Endothelial cell (in vitro differentiated cells): ENCODE measurements around the gene NLRP5. TPM values are rescaled to one million over a fixed set of nuclear protein-coding genes. Genes with fewer than 3 reads are reported as not detected.
A peak's percentile ranks its signal among the peaks of the same experiment; 100 is the strongest.

Source experiments
- DNase-seq: peaks from one replicate; pipeline ENCODE4 v3.0.0; 2021; ENCODE audit warnings: low spot score
- H3K27ac Mint-ChIP-seq: one replicate; pipeline ENCODE4 v1.8.0; 2021; ENCODE audit warnings: mixed read lengths, inconsistent platforms; ENCODE audit not compliant: unreplicated experiment
- H3K27me3 Mint-ChIP-seq: one replicate; pipeline ENCODE4 v1.8.0; 2021; ENCODE audit warnings: mild to moderate bottlenecking, moderate library complexity, mixed read lengths, inconsistent platforms; ENCODE audit not compliant: unreplicated experiment
- H3K36me3 Mint-ChIP-seq: one replicate; pipeline ENCODE4 v1.8.0; 2021; ENCODE audit warnings: mild to moderate bottlenecking, low read depth, mixed read lengths, inconsistent platforms; ENCODE audit not compliant: unreplicated experiment
- H3K4me1 Mint-ChIP-seq: one replicate; pipeline ENCODE4 v1.8.0; 2021; ENCODE audit warnings: mild to moderate bottlenecking, mixed read lengths, inconsistent platforms; ENCODE audit not compliant: unreplicated experiment
- H3K4me3 Mint-ChIP-seq: one replicate; pipeline ENCODE4 v1.8.0; 2021; ENCODE audit warnings: mild to moderate bottlenecking, mixed read lengths, inconsistent platforms; ENCODE audit not compliant: unreplicated experiment
- H3K9me3 Mint-ChIP-seq: one replicate; pipeline ENCODE4 v1.8.0; 2021; ENCODE audit warnings: mixed read lengths, inconsistent platforms; ENCODE audit not compliant: unreplicated experiment
- total RNA-seq: library from RNA; stranded (reverse); fragmentation: NEBNext Ultra II Directional; extraction: Animal tissue kit (Norgen Biotek cat#: 25700); gene quantifications from one replicate; pipeline ENCODE4 v1.2.1, GENCODE V29; 2021; ENCODE audit not compliant: unreplicated experiment
- TF ChIP-seq, protein P1 (sequence below): fragments of 200-600 bp; sonication (generic); IDR thresholded peaks from one replicate; pipeline ENCODE4 v1.5.0; 2021; ENCODE audit warnings: antibody characterized with exemption; ENCODE audit not compliant: unreplicated experiment

The NLRP5 gene
- total RNA-seq, 1 donor from 2014 or later, result not detected

DNA sequence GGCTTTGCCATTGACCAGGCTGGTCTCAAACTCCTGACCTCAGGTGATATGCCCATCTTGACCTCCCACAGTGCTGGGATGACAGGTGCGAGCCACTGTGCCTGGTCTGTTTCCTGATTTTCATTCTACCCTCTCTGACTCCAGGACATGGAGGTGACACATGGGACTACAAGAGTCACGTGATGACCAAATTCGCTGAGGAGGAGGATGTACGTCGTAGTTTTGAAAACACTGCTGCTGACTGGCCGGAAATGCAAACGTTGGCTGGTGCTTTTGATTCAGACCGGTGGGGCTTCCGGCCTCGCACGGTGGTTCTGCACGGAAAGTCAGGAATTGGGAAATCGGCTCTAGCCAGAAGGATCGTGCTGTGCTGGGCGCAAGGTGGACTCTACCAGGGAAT, 40.2 kb downstream of the NLRP5 start:
- TF ChIP-seq, protein P1, sequence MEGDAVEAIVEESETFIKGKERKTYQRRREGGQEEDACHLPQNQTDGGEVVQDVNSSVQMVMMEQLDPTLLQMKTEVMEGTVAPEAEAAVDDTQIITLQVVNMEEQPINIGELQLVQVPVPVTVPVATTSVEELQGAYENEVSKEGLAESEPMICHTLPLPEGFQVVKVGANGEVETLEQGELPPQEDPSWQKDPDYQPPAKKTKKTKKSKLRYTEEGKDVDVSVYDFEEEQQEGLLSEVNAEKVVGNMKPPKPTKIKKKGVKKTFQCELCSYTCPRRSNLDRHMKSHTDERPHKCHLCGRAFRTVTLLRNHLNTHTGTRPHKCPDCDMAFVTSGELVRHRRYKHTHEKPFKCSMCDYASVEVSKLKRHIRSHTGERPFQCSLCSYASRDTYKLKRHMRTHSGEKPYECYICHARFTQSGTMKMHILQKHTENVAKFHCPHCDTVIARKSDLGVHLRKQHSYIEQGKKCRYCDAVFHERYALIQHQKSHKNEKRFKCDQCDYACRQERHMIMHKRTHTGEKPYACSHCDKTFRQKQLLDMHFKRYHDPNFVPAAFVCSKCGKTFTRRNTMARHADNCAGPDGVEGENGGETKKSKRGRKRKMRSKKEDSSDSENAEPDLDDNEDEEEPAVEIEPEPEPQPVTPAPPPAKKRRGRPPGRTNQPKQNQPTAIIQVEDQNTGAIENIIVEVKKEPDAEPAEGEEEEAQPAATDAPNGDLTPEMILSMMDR, result no peak
- Mint-ChIP-seq H3K36me3 (peaks cover 16% of the 10 kb centered on the region), H3K9me3 (peaks cover 34% of the 10 kb centered on the region), H3K27ac (no peak overlapping the region), H3K4me3 (no peak overlapping the region), H3K4me1 (no peaks in the 10 kb centered on the region), H3K27me3 (peaks cover 2% of the 10 kb centered on the region)
- no peak for DNase-seq

DNA sequence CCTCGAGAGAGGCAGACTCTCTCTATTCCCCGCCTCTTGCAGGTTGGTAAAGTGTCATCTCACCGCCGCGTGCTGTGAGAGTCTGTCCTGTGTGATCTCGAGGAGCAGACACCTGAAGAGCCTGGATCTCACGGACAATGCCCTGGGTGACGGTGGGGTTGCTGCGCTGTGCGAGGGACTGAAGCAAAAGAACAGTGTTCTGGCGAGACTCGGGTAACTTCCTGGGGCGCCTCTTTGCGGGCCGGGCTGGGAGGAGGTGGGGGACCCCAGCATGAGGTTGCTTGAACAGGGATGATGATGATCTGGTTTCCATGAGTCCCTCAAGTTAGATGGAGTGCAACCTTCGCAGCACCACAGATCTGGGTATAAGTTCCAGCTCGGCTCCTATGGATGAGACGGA, 67.0 kb downstream of the NLRP5 start:
- peaks cover 17% of the 10 kb centered on the region for H3K36me3 Mint-ChIP-seq
- no peaks in the 10 kb centered on the region for H3K4me1 Mint-ChIP-seq
- TF ChIP-seq, protein P1, result no peak
- H3K27ac Mint-ChIP-seq, result no peak overlapping the region
- H3K27me3 Mint-ChIP-seq, result peaks cover 6% of the 10 kb centered on the region
- no peak for DNase-seq
- H3K9me3 Mint-ChIP-seq, result peaks cover 23% of the 10 kb centered on the region
- H3K4me3 Mint-ChIP-seq, result peak overlapping the region; percentile 56

DNA sequence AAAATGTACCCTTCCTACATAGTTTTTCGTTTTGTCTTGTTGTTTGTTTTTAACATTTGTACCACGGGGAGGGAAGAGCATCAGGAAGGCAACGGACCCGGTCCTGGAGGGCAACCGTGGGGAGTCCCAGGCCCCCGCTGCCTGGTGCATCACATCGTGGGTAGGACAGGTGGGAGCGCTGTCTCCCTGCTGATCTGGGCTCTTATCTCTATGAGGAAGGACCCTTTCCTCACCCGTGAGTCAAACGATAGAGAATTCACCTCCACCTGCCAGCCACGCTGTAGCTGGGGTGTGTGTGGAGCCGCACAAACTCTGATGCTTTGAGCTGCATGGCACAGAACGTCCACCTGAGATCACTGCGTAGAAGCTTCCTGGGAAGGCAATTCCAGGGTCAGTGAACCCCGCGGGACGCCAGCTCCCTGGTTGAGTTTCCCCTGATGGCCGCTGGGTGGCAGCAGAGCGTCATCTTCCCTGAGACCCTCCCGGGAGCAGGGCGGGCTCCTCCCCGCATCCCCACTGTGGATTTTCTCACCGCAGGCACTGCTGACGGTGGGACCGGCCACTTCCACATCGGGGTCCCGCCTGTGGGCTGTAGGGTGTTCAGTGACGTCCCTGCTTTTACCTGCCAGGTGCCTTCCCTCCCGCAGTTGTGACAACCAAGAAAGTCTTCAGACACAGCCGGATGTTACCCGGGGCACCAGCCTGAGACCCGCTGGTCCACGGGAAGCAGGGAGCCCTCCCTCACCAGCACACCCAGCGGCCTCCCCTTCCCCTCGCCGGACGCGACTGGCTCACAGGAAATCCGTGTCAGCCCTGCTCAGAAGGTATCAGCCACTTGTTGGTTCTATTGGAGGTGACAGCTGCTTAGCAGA, 79.8 kb downstream of the NLRP5 start:
- DNase-seq, result peak; percentile 80
- Mint-ChIP-seq H3K4me1 (peaks cover 6% of the 10 kb centered on the region), H3K27ac (peak overlapping the region; percentile 48), H3K4me3 (peak overlapping the region; percentile 73), H3K27me3 (no peaks in the 10 kb centered on the region), H3K9me3 (peaks cover 13% of the 10 kb centered on the region), H3K36me3 (no peaks in the 10 kb centered on the region)
- TF ChIP-seq, protein P1, result peak; percentile 87

DNA sequence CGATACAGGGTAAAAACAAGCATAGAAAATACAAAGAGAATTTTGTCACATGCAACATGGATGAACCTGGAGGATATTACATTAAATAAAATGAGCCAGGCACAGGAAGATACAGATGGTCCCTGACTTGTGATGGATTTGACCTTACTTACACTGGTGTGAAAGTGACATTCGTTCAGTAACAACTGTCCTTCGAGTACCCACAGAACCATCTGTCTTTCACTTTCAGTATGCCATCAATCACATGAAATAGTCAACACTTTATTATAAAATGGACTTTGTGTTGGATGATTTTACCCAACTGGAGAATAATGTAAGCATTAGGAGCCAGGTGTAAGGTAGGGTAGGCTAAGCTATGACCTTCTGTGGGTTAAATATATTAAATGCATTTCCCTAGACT, 83.1 kb downstream of the NLRP5 start:
- Mint-ChIP-seq H3K27me3 (no peaks in the 10 kb centered on the region), H3K36me3 (no peaks in the 10 kb centered on the region), H3K9me3 (no peaks in the 10 kb centered on the region), H3K4me1 (peaks cover 6% of the 10 kb centered on the region), H3K27ac (no peak overlapping the region), H3K4me3 (no peak overlapping the region)
- DNase-seq, result no peak
- TF ChIP-seq, protein P1, result no peak

DNA sequence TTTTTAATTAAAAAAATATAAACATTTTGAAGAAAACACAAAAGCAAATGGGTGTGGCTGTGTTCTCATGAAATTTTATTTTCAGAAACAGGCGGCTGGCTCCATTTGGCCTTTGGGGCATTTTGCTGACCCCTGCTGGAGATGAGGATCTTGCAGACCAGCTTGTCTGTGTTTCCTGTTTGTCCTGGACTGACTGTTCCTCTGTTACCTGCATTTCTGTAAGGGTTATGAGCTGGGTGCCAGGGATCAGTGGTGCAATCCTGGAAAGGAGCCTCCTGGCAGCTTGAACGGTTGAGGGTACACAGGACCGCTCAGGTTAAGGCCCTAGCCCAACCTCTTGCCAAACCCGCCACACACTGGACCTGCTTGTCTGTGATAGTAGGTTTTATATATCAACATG, 84.6 kb downstream of the NLRP5 start:
- H3K27ac Mint-ChIP-seq, result no peak overlapping the region
- no peaks in the 10 kb centered on the region for H3K27me3 Mint-ChIP-seq
- H3K9me3 Mint-ChIP-seq, result no peaks in the 10 kb centered on the region
- H3K36me3 Mint-ChIP-seq, result no peaks in the 10 kb centered on the region
- TF ChIP-seq, protein P1, result peak; percentile 50
- DNase-seq, result peak; percentile 31
- H3K4me1 Mint-ChIP-seq, result peaks cover 6% of the 10 kb centered on the region
- H3K4me3 Mint-ChIP-seq, result no peak overlapping the region
